Spleen (tissue), 11 donors: ENCODE measurements around the gene NANOS3. TPM values are rescaled to one million over a fixed set of nuclear protein-coding genes. Genes with fewer than 3 reads are reported as not detected.

Experiments
- DNase-seq: peaks from one replicate; pipeline ENCODE4 v3.0.0-alpha.2; 2020
- H3K27ac ChIP-seq, 8 donors: fragments of 200-600 bp; sonication (generic) in 7 of 8; 1 replicate in 4 of 8; 2 replicates in 4 of 8; pipeline versions ENCODE4 v1.5.0 to v1.8.0; 2016 to 2021; ENCODE audit warnings: inconsistent platforms in 4 of 8, mild to moderate bottlenecking in 4 of 8, moderate library complexity in 1 of 8
- H3K27me3 ChIP-seq, 7 donors: fragments of 200-600 bp; sonication (generic) in 6 of 7; replicated peaks in 1 of 7; 1 replicate in 4 of 7; 2 replicates in 3 of 7; pipeline versions ENCODE4 v1.5.0 to v1.8.0; 2016 to 2021; ENCODE audit warnings: inconsistent platforms in 3 of 7, mild to moderate bottlenecking in 1 of 7
- H3K36me3 ChIP-seq, 6 donors: fragments of 200-600 bp; sonication (generic) in 5 of 6; 1 replicate in 4 of 6; 2 replicates in 2 of 6; pipeline versions ENCODE4 v1.5.0 to v1.8.0; 2016 to 2021; ENCODE audit warnings: inconsistent platforms in 2 of 6
- H3K4me1 ChIP-seq, 6 donors: fragments of 200-600 bp; sonication (generic) in 5 of 6; 1 replicate in 3 of 6; 2 replicates in 3 of 6; pipeline versions ENCODE4 v1.5.0 to v1.8.0; 2016 to 2021; ENCODE audit warnings: inconsistent platforms in 3 of 6
- H3K4me3 ChIP-seq, 8 donors: fragments of 200-600 bp; sonication (generic) in 7 of 8; 1 replicate in 4 of 8; 2 replicates in 4 of 8; pipeline versions ENCODE4 v1.5.0 to v1.8.0; 2016 to 2021; ENCODE audit warnings: inconsistent platforms in 4 of 8, mild to moderate bottlenecking in 4 of 8, moderate library complexity in 2 of 8
- H3K9me3 ChIP-seq, 8 donors: fragments of 200-600 bp; sonication (generic) in 7 of 8; 1 replicate in 4 of 8; 2 replicates in 4 of 8; pipeline versions ENCODE4 v1.5.0 to v1.8.0; 2016 to 2021; ENCODE audit warnings: inconsistent platforms in 4 of 8
- CTCF ChIP-seq, 11 experiments: fragments of 200-600 bp in 7 of 11; fragments of 450-650 bp in 4 of 11; sonication (generic) in 4 of 11; IDR thresholded peaks in 8 of 11; conservative IDR thresholded peaks in 3 of 11; 1 replicate in 7 of 11; 2 replicates in 4 of 11; pipeline versions ENCODE4 v1.4.0 to v1.8.0; 2016 to 2021; ENCODE audit warnings: antibody characterized with exemption in 11 of 11, inconsistent platforms in 4 of 11, mild to moderate bottlenecking in 1 of 11
- POLR2A ChIP-seq, 3 donors: fragments of 450-650 bp; IDR thresholded peaks; one replicate each; pipeline ENCODE4 v1.5.1; 2017; ENCODE audit warnings: antibody characterized with exemption in 3 of 3, mild to moderate bottlenecking in 1 of 3
- POLR2AphosphoS5 ChIP-seq, 3 donors: sonication (generic); formaldehyde crosslinking; IDR thresholded peaks; one replicate each; pipeline ENCODE4 v1.5.1; 2017; ENCODE audit warnings: antibody characterized with exemption in 3 of 3
- WGBS, 5 donors: extraction: QIAGEN DNeasy Blood & Tissue Kit in 3 of 5; methylation state at CpG; one replicate each; pipeline versions ENCODE4 v1.1.5 to v1.1.7; 2013 to 2018; 5-methylcytosine and 5-hydroxymethylcytosine counted together
- intact Hi-C: fragments of 100-400 bp; cut with DNase I; formaldehyde crosslinking; loops from one replicate; pipeline ENCODE4 v1.15.0; 2023; ENCODE audit warnings: low total_unique reads
- polyA plus RNA-seq, 3 donors: library from polyadenylated mRNA; stranded (reverse); fragments of 200-250 nt; gene quantifications; one replicate each; pipeline ENCODE4 v1.2.1, GENCODE V29; 2013
- total RNA-seq, 7 donors: library from RNA; depleted of rRNA in 3 of 7; stranded (reverse); fragments of >200 nt in 3 of 7; fragmentation: NEBNext Ultra II Directional in 4 of 7; extraction: Animal tissue kit (Norgen Biotek cat#: 25700) in 4 of 7; gene quantifications; one replicate each; pipeline versions ENCODE4 v1.1.0 to v1.2.1, GENCODE V29; 2016 to 2021
- donor health status: healthy with polysubstance abuse.
- donor health status: DM: no; HTN: no; CAD: no; lungs with moderate emphysema.
- donor health status: DM: no; HTN: no; CAD: no.
- donor health status: Bipolar disorder and iron deficiency.
- donor health status: healthy.
- donor health status: DM: no; HTN: no; CAD: no.
- donor health status: DM: yes; HTN: yes; CAD: no.

Gene NANOS3
- total and polyA plus RNA-seq, 10 donors = 0.42 to 0.99 (median 0.52) TPM; not detected in 7

- 78 to 89% (median 86%) methylated on average over 10 of the region's 10 CpGs for whole genome bisulfite sequencing, 5 donors
- Histone ChIP-seq H3K9me3 (no peaks in the 10 kb centered on the region), H3K4me1 (peaks cover 0 to 13% (median 0%) of the 10 kb centered on the region in 6 donors), H3K27me3 (no peaks in the 10 kb centered on the region), H3K27ac (no peak overlapping the region), H3K4me3 (no peak overlapping the region), H3K36me3 (no peaks in the 10 kb centered on the region)
- no peak for DNase-seq
- intact Hi-C loops = no loop called here
- TF ChIP-seq POLR2AphosphoS5 (IDR thresholded peaks at IDR 0.05) (no peak), CTCF (IDR thresholded peaks at IDR 0.05 in 8 of 11, conservative IDR thresholded peaks at IDR 0.05 in 3 of 11) (no peak), POLR2A (IDR thresholded peaks at IDR 0.05) (no peak)
Observed at GRCh38 chr19:13899393-13899792, 22.5 kb downstream of the NANOS3 start.

GRCh38 chr19:13899912-13900584, 23.1 kb downstream of the NANOS3 start:
- Histone ChIP-seq H3K27me3 (no peaks in the 10 kb centered on the region), H3K36me3 (no peaks in the 10 kb centered on the region), H3K27ac (no peak overlapping the region), H3K4me3 (no peak overlapping the region), H3K9me3 (no peaks in the 10 kb centered on the region), H3K4me1 (peaks cover 0 to 16% (median 0%) of the 10 kb centered on the region in 6 donors)
- intact Hi-C loops = no loop called here
- WGBS, 5 donors = 73 to 84% (median 80%) methylated on average over 5 of the region's 5 CpGs
- TF ChIP-seq CTCF (IDR thresholded peaks at IDR 0.05 in 8 of 11, conservative IDR thresholded peaks at IDR 0.05 in 3 of 11) (no peak), POLR2A (IDR thresholded peaks at IDR 0.05) (no peak), POLR2AphosphoS5 (IDR thresholded peaks at IDR 0.05) (no peak)
- no peak for DNase-seq

GRCh38 chr19:13902993-13903555, 26.1 kb downstream of the NANOS3 start:
- DNase-seq = no peak
- Histone ChIP-seq H3K9me3 (no peaks in the 10 kb centered on the region), H3K36me3 (no peaks in the 10 kb centered on the region), H3K27ac (no peak overlapping the region), H3K4me1 (peaks cover 6 to 46% (median 20%) of the 10 kb centered on the region in 6 donors), H3K27me3 (no peaks in the 10 kb centered on the region), H3K4me3 (no peak overlapping the region)
- no peak for TF ChIP-seq POLR2AphosphoS5 (IDR thresholded peaks at IDR 0.05)
- TF ChIP-seq CTCF (IDR thresholded peaks at IDR 0.05 in 8 of 11, conservative IDR thresholded peaks at IDR 0.05 in 3 of 11) = peak in 10 of 11 experiments; percentile 14 to 59 (median 27)
- intact Hi-C loops = no loop called here
- WGBS, 5 donors = 54 to 76% (median 60%) methylated on average over 4 of the region's 4 CpGs
